Occipital lobe (tissue), 2 donors: ENCODE results near the gene P3H2. TPM values are rescaled to one million over a fixed set of nuclear protein-coding genes. Genes with fewer than 3 reads are reported as not detected.

Experiments
- DNase-seq: peaks from one replicate; lab custom pipeline; 2025; lab: John Stamatoyannopoulos, UW
- total RNA-seq: library from RNA; depleted of rRNA; stranded (reverse); fragments of >200 nt; gene quantifications from one replicate; pipeline ENCODE4 v1.2.3, GENCODE V29; 2014

Gene P3H2
- total RNA-seq, 1 donor from 2014 or later: 2.8 TPM

DNA sequence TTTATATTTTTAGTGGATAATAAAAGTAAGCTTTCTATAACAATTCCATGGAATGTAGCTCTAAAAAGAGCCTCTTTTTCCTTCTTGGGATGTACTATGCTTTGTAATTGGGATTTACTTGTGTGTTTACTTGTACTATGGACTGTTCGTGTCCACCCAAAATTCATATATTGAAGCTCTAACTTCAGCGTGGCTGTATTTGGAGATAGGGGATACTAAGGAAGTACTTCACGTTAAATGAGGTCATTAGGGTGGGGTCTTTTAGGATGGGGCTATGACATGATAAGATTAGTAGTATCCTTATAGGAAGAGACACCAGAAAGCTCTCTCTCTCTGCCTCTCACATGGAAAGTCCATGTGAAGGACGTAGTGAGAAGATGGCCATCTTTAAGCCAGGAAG is 64.9 kb downstream of the P3H2 start:
- DNase-seq: no peak

DNA sequence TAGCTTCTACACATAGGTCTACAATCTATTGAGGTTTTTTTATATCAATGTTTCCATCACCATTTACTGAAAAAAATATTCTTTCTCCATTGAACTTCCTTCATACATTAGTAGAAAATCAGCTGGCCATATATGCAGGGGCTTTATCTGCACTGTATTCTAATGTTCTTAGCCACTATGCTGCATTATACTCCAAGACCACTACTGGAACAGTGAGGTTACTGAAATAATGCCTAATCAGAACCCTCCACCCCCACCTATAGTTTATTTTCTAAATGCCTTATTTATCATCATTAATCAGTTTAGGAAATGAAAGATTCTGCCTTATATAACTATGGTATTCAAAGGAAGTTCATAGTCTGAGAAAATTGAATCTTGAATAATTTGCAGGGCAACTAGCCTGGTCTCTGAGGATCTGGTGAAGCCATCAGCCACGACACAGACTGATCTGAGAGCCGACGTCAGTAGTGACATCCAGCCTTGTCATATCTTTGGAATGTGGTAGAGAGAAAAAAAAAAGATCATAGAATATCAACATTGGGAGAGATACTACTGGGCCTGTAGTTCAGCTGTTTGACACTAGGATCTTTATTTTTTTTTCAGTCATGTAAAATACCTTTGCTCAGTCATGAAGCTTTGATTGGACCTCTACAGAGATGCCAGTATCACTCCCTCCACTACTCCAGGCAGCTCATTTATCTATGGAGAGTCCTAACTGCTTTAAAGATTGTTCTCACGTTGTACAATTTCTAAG is 66.6 kb downstream of the P3H2 start:
- DNase-seq: no peak

DNA sequence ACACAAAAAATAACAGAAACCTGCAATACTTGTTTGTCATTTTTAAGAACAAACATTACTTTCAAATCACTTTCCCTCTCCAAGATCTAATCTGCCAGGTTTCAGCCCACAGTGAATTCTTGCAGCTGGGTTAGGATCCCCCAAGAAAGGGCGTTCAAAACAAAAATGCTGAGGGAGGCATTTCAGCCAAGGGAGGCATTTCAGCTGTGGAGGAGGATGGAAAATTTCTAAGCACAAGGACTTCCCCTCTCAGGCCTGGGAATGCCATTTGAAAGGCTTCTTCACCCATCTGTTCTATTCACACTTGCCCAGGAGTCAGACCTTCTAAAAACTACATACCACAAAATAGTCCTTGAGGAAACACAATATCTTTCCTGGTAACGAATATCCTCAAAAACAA is 69.1 kb downstream of the P3H2 start:
- no peak for DNase-seq

DNA sequence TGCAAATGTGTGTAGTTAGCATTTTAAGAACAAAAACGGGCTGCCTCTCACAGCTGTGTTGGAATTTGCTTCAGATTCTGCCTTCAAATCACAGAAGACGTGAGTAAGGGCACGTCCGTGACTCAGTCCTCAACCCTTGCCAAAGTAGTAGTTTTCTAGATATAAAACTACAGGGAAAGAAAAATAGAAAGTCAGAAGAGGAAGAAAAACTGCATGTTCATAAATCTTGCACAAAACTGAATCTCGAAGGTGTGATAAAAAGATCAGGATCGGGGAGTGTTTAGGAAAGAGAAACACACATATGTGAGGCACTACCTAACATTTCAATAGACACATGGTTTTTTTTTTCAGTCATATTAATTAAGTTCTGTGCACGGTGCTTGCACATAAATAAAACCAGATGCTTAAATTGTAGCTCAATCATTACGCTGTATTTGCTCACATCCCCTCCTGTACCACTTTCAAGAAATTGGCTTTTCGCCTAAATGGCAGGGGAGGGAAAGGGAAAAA is 71.7 kb downstream of the P3H2 start:
- no peak for DNase-seq

DNA sequence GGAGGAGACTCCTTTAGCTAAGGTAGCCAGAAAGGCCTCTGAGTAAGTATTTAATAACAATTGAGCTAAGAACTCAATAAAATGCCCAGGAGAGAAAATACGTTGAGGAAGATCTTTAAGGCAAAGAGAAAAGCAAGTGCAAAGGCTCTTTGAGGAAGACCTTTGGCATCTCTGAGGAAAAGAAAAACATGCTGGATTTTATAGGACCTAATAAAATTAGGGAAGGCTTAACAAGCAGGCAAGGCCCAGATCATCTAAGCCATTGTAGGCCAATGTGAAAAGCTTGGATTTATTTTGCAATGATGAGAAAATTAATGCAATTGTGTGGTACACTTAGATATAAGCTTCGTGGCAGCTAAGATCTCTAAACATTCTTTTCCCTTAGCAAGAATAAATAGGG is 75.7 kb downstream of the P3H2 start:
- no peak for DNase-seq

DNA sequence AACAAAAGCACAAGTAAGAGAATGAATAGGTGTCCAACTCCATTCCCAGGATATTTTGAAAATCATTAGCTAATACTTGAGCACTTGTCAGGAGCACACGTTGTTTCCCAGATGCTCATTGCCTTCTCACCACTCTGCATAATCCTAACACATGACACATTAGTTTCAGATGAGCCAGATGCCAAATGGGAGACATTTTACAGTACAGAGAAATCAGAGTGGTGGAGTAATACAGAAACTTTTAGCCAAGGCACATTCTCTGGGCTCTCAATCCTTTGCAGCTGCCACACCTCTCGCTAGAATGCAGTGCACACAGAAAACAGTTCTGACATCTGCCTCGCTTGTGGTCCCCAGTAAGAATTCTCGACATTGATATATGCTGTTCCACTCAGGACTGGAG is 76.6 kb downstream of the P3H2 start:
- DNase-seq: no peak

DNA sequence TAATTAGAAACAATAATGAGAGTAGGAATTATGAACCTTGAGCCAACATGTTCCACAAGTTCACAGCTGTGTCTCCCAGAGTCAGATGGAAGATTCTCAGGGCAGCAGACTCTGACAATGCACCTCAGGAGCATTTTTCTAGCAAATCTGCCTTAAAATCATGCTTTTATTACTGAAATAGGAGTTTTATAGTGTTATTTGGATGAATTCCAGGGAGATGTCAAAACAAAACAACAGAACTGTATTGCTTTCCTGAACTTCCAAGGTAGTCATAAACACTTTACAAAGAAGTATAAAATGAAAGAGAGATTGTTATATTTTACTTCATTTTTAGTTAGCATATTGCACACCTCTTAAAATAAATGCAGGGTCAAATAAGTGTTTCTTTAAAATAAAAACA is 77.0 kb downstream of the P3H2 start:
- DNase-seq: no peak

DNA sequence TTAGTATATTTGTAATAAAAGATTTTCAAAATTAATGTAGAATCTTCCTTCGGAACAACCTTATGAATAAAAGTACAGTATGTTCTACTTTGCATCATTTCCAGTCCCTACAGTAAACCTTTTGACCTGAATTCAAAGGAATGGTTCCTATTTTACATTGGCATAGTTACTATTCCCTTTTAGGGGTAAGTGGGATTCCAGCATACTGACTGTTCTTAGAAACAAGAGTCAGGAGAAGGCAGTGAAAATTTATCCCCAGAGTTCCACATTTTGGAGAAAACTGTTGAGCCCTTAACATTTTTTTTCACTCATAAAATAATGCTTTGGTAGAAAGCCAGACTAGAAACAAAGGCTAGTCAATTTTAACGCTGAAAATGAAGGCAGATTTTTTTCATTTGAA is 78.1 kb downstream of the P3H2 start:
- no peak for DNase-seq

DNA sequence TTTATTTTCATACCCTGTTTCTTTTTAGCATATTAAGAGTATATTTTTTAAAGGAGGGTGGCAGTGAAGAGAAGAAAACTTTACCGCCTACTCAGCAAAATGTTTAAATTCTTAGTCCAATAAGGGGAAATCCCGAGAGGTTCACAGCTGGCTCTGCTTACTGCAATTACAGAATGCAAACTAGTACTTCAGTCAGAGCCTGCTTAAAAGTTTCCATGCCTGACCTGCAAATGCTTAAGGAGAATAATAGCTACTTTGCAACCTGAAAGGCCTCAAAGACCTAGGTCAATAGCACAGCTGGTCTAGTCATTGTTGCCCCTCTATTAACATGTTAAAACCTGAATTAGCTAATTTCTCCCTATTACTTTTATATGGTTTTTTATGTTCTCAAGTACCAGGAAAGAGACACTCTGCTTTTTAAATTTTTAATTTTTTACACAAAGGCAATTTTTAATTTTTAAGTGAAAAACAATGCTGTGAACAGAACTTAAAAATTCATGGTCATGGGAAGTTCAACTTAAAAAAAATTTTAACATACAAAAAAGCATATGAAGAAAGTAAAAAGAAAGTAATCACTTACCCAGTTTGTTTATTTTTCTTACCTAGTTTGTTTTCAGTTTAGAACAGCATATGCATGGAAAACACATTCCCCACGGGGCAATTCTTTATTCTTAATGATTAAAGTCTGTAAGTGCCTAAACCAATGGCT is 79.2 kb downstream of the P3H2 start:
- no peak for DNase-seq

DNA sequence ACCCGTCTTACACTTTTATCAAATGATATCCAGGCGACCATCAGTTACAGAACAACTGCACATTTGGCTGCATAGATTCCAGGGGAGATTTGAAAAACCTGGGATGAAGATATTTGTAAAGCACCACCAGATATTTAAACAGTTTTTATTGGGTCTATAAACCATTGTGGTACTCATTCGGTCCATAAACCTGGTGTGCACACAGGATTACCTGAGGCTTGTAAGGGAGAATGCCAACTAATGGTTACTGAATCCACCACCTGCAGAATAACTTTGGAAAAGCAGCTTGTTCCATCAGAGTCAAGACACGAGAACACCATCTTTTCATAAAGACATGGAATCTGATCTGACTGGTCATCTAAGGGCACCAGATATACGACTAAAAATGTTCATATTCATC is 80.6 kb downstream of the P3H2 start:
- no peak for DNase-seq

DNA sequence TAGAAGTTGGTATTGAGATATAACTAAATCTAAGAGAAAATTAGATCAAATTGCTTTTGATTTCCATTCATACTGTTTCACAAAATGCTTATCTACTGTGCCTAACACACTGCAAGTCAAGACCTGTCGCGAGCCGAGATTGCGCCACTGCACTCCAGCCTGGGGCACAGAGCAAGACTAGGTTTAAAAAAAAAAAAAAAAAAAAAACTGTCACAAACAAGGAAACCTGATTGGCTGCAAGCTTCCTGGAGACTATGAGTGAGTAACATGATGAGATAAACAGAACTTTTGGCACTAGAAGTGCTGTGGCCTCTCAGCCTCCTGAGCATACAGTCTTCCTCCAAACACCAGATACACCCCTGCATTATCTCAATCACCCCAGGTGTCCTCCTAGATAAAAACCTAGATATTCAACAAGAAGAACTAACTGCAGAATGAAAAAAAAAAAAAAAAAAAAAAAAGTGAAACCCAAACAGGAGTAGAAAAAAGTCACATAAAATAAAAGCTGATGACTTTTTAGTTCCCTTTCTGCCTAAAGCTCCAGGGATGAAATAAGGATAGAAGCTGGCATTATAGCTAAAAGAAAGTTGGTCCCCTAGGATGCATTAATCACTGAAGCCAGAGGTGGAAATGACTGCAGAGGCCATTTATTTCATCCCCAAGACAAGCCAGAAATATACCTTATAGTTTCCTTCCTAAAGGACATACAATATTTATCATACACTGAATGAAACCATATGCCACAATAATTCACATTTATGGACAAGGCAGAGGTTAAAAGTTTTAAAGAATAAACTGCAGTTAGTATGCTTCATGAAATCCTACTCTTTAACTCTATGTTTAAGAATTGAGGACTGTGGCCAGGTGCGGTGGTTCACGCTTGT is 82.4 kb downstream of the P3H2 start:
- DNase-seq: no peak

DNA sequence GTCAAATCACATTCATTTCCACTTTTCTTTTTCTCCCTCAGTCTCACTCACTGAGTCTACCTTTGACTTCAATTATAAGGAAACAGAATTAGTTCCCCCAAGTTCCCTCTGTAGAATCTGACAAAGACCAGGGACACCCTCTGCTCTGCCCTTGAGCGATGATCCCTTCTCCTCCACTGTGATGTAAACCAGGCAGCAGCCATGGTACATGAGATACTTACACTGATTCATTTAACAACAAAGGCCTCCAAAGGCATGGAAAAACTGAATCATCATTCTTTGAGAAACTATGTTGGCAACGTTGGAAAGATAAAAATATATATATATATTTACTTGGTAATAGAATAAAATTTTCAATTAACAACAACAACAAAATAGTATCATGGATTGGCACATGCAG is 84.1 kb downstream of the P3H2 start:
- no peak for DNase-seq

DNA sequence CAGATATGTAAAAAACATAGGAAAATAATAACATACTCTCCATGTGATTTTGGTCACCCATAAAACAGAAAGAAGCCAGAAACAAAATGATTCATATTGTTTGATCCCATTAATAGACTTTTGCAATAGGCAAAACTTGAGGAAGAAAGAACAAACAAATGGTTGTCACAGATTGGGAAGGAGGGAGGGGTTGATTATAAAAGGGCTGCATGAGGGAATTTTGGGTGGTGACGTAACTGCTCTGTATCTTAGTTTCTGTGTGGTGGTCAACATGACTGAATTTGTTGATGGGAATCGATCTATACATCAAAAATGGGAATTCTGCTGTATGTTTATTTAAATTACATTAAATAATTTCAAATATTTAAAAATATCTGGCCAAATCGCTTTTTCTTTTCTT is 86.3 kb downstream of the P3H2 start:
- DNase-seq: no peak

DNA sequence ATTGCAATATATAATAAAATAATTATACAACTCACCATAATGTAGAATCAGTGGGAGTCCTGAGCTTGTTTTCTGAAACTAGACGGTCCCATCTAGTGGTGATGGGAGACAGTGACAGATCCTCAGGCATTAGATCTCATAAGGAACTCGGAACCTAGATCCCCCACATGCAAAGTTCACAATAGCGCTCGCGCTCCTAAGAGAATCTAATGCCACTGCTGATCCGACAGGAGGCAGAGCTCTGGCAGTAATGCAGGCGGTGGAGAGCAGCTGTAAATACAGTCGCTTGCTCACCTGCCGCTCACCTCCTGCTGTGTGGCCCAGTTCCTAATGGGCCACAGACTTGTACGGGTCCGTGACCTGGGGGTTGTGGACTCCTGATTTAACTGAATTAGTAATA is 87.8 kb downstream of the P3H2 start:
- no peak for DNase-seq

DNA sequence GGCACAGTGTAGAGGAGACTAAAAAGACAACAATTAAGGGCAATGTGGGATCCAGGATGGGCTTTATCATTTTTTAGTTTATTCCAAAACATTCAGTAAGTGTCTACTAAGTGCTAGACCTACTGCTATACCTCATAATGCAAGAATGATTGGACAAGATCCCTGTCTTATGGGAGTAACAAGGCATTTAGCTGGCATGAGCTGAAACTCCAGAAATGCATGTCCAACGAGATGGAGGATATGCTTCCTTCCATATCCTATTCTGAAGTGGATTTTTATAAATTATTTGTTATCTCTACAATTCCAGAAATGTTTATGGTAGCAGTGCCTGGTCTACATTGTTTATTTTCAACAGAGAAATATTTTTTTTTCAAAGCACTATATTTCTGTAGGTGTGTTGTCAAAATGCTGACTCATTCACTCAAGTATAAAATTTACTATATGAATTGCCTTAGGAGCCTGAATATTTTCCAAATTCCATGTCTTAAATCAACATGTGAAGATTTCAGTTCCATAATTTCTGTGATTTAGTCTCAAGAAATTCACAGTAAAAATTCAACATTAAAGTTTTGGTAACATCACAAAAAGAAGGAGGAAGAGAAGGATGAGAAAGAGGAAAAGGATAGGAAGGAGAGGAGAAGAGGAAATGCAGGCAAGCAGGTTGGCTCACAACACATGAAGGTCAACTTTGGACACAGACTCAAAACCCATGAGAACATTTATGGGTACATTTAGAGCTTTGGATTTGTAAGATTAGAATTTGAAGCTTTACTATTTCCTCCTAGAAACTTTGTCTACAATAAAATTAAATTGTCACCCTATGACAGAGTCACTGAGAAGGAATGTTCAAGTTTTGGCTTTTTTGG is 88.6 kb downstream of the P3H2 start:
- no peak for DNase-seq

DNA sequence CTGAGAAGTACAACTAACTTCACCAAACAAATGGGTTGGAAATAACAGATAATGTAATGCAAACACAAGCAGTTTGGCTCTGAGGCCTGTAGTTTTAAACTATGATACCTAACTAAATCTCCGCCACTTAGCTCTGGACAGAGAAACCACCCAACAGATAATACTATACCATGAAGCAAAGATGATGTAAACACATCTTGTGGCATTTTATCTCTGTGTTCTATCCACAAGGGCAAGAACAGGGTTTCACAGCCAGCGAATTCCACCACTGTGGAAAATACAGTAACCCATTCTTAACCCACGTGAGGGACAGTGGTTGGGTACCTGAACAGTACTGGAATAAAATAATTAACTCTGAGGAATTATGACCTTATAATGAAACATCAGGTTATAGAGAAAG is 93.6 kb downstream of the P3H2 start:
- DNase-seq: no peak

DNA sequence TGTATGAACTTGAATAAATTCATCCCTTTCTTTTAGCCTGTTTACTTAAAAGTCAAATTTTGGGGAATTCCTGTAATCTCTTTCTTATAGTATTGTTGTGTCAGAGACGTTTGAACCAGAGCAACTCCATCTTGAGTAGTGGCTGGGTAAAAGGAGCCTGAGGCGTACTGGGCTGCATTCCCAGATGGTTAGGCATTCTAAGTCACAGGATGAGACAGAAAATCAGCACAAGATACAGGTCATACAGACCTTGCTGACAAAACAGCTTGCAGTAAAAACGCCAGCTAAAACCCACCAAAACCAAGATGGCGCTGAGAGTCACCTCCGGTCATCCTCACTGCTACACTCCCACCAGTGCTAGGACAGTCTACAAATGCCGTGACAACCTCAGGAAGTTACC is 94.5 kb downstream of the P3H2 start:
- no peak for DNase-seq

DNA sequence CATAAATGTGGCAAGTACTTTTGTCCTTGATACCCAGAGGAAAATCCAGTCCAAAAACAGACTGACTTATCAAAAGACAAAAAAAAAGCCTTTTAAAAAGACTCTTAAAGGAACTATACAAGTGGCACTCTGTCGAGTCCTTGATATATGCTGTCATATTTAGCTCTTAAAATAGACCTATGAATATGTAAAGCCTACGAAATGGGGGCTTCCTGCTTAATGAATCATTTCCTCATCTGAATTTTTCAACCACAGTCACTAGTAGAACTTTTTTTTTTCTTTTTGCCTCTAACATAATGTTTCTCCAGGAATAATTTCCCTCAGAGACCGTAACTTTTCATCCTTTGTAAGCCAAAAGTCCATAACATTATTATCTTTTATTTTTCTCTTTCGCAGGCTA is 95.8 kb downstream of the P3H2 start:
- no peak for DNase-seq

DNA sequence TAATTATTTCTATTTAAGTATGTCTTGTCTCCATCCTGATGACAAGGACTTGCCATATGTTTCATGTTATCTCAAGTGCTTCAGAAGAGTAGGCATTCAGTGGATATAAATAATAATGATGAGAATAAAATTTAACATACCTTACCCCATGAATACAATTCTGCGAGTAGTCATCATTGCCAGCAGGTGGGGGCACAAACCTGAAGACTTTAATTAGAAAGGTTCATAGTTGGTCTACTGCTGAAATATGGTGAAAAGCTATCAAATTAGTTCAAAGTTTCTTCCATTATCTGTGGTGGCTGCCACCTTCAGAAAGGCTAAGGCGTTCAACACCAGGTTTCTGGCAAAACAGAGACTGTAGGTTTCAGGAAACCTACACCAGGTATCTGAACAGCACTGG is 100.9 kb downstream of the P3H2 start:
- no peak for DNase-seq

DNA sequence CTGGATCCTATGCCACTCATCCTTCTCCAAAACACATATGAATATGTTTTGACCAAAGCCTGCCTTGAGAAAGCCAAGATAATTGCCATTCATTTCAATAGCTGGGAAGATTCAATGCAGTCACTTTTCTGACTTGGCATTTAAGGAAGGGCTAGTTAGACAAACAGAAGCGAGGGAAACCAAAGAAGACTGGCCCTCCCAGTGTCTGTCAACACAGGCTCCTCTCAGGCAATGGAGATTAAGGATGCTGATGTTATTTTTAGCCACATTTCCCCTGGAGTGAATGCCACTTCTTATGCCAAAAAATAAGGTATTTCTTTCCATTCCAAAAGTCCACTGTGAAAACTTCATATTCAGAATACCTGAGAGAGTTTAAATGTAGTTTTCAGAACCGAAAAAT is 101.7 kb downstream of the P3H2 start:
- no peak for DNase-seq

DNA sequence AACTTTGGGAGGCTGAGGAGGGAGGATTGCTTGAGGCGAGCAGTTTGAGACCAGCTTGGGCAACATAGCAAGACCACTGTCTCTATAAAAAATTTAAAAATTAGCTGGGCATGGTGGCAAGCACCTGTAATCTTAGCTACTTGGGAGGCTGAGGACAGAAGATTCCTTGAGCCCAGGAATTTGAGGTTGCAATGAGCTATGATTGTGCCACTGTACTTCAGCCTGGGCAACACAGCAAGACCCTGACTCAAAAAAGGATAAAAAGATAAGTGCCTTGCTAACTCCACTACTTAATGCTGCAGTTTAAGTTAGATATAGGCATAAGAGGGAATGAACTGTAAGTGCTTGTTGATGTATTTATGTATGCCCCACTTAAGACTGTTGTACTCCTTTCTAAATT is 102.2 kb downstream of the P3H2 start:
- no peak for DNase-seq
